GM08714 (cell line): ENCODE measurements around the gene NAALADL2.

Experiments
- H3K4me3 ChIP-seq: fragments of 200-500 bp; sonication (Bioruptor generic); 2 replicates; pipeline ENCODE4 v1.5.1; 2014; ENCODE audit warnings: mild to moderate bottlenecking, low read length, inconsistent platforms
- ZNF274 ChIP-seq: IDR thresholded peaks from 2 replicates; pipeline ENCODE4 v1.6.1; 2012; ENCODE audit warnings: mild to moderate bottlenecking, low read depth, low read length

NAALADL2 gene

GRCh38 chr3:175198991-175199783 is 340.1 kb downstream of the NAALADL2 start:
- no peak overlapping the region for H3K4me3 ChIP-seq
- no peak for TF ChIP-seq ZNF274

GRCh38 chr3:175199961-175200360 is 340.8 kb downstream of the NAALADL2 start:
- no peak overlapping the region for H3K4me3 ChIP-seq
- no peak for TF ChIP-seq ZNF274

- TF ChIP-seq ZNF274: no peak
- H3K4me3 ChIP-seq: no peak overlapping the region
These were observed 341.4 kb downstream of the NAALADL2 start for GRCh38 chr3:175200391-175201095.

GRCh38 chr3:175207361-175207760 is 348.2 kb downstream of the NAALADL2 start:
- no peak for TF ChIP-seq ZNF274
- H3K4me3 ChIP-seq: no peak overlapping the region

GRCh38 chr3:175208326-175208725 is 349.2 kb downstream of the NAALADL2 start:
- TF ChIP-seq ZNF274: no peak

GRCh38 chr3:175211466-175211865 is 352.3 kb downstream of the NAALADL2 start:
- H3K4me3 ChIP-seq: no peak overlapping the region
- TF ChIP-seq ZNF274: no peak

More at GRCh38 chr3:175208326-175208725, 349.2 kb downstream of the NAALADL2 start:
- no peak overlapping the region for H3K4me3 ChIP-seq

- TF ChIP-seq ZNF274: no peak
- H3K4me3 ChIP-seq: no peak overlapping the region
These were observed 353.8 kb downstream of the NAALADL2 start for GRCh38 chr3:175212896-175213295.

- no peak for TF ChIP-seq ZNF274
These were observed 355.1 kb downstream of the NAALADL2 start for GRCh38 chr3:175214216-175214615.

GRCh38 chr3:175215833-175216232 is 356.7 kb downstream of the NAALADL2 start:
- H3K4me3 ChIP-seq: no peak overlapping the region
- TF ChIP-seq ZNF274: no peak

More at GRCh38 chr3:175214216-175214615, 355.1 kb downstream of the NAALADL2 start:
- no peak overlapping the region for H3K4me3 ChIP-seq

GRCh38 chr3:175222356-175222755 is 363.2 kb downstream of the NAALADL2 start:
- H3K4me3 ChIP-seq: no peak overlapping the region
- no peak for TF ChIP-seq ZNF274

- TF ChIP-seq ZNF274: no peak
- no peak overlapping the region for H3K4me3 ChIP-seq
These were observed 364.9 kb downstream of the NAALADL2 start for GRCh38 chr3:175224051-175224450.

GRCh38 chr3:175226444-175226843 is 367.3 kb downstream of the NAALADL2 start:
- no peak for TF ChIP-seq ZNF274
- H3K4me3 ChIP-seq: no peak overlapping the region

- H3K4me3 ChIP-seq: no peak overlapping the region
- TF ChIP-seq ZNF274: no peak
These were observed 368.0 kb downstream of the NAALADL2 start for GRCh38 chr3:175227126-175227525.

GRCh38 chr3:175233957-175234940 is 375.1 kb downstream of the NAALADL2 start:
- H3K4me3 ChIP-seq: no peak overlapping the region
- TF ChIP-seq ZNF274: no peak
